HEK293 (cell line): ENCODE results near the gene REPS2.

Experiments
- CTCF ChIA-PET: fragments of 350-600 bp; formaldehyde crosslinking; extraction: SDS; loops from one replicate; lab custom pipeline; 2021; ENCODE audit warnings: antibody characterized with exemption; lab: Yijun Ruan, JAX
- POLR2A ChIA-PET: fragments of 300-600 bp; formaldehyde crosslinking; extraction: SDS; loops from one replicate; lab custom pipeline; 2020; ENCODE audit warnings: antibody characterized with exemption, inconsistent platforms; lab: Yijun Ruan, JAX
- H3K27ac ChIP-seq: fragments of 200-500 bp; sonication (Bioruptor generic); 2 replicates; pipeline ENCODE4 v1.5.1; 2014; ENCODE audit warnings: low read depth, low read length, control low read depth, inconsistent platforms; ENCODE audit errors: extremely low read depth
- H3K36me3 ChIP-seq, 2 experiments: fragments of 200-500 bp in 1 of 2; sonication (Bioruptor generic) in 1 of 2; 1 replicate in 1 of 2; 2 replicates in 1 of 2; pipeline ENCODE4 v1.5.1; 2014 to 2017; ENCODE audit warnings: inconsistent platforms in 2 of 2, low read length in 2 of 2; ENCODE audit not compliant: control insufficient read depth in 2 of 2, insufficient read depth in 1 of 2
- H3K4me1 ChIP-seq: fragments of 200-500 bp; sonication (Bioruptor generic); 2 replicates; pipeline ENCODE4 v1.5.1; 2014; ENCODE audit warnings: mild to moderate bottlenecking, low read length, inconsistent platforms; ENCODE audit not compliant: control insufficient read depth, insufficient read depth
- H3K4me3 ChIP-seq: 2 replicates; pipeline ENCODE4 v1.5.1; 2011; ENCODE audit warnings: low read depth, mild to moderate bottlenecking, control low read depth, low read length, moderate library complexity
- H3K9me3 ChIP-seq: fragments of 200-500 bp; sonication (Bioruptor generic); 2 replicates; pipeline ENCODE4 v1.5.1; 2014; ENCODE audit warnings: low read depth, low read length, inconsistent platforms; ENCODE audit not compliant: control insufficient read depth, insufficient read depth
- BCL11A ChIP-seq: fragments of 450-650 bp; formaldehyde crosslinking; IDR thresholded peaks from 2 replicates; pipeline ENCODE4 v1.5.1; 2016; ENCODE audit warnings: low read depth, missing biosample characterization, missing genetic modification characterization
- IKZF3 ChIP-seq: fragments of 450-650 bp; IDR thresholded peaks from 2 replicates; pipeline ENCODE4 v1.5.0; 2018; ENCODE audit warnings: missing biosample characterization, mild to moderate bottlenecking, missing genetic modification characterization, moderate library complexity
- KLF17 ChIP-seq: fragments of 450-650 bp; formaldehyde crosslinking; IDR thresholded peaks from 2 replicates; pipeline ENCODE4 v1.5.1; 2016; ENCODE audit warnings: missing biosample characterization, missing genetic modification characterization
- TSHZ1 ChIP-seq: fragments of 450-650 bp; formaldehyde crosslinking; IDR thresholded peaks from 2 replicates; pipeline ENCODE4 v1.5.1; 2016; ENCODE audit warnings: missing biosample characterization, missing genetic modification characterization, borderline replicate concordance
- ZBTB8A ChIP-seq: fragments of 450-650 bp; formaldehyde crosslinking; IDR thresholded peaks from 2 replicates; pipeline ENCODE4 v1.5.1; 2016; ENCODE audit warnings: missing biosample characterization, missing genetic modification characterization
- ZEB2 ChIP-seq: fragments of 450-650 bp; formaldehyde crosslinking; IDR thresholded peaks from 2 replicates; pipeline ENCODE4 v1.5.1; 2016; ENCODE audit warnings: missing biosample characterization, missing genetic modification characterization
- ZFP3 ChIP-seq: fragments of 450-650 bp; formaldehyde crosslinking; IDR thresholded peaks from 2 replicates; pipeline ENCODE4 v1.5.1; 2016; ENCODE audit warnings: low read depth, missing biosample characterization, missing genetic modification characterization
- ZNF133 ChIP-seq: fragments of 450-650 bp; formaldehyde crosslinking; IDR thresholded peaks from 2 replicates; pipeline ENCODE4 v1.5.1; 2016; ENCODE audit warnings: missing biosample characterization, missing genetic modification characterization
- ZNF146 ChIP-seq: fragments of 450-650 bp; formaldehyde crosslinking; IDR thresholded peaks from 2 replicates; pipeline ENCODE4 v1.5.1; 2016; ENCODE audit warnings: missing biosample characterization, missing genetic modification characterization
- ZNF223 ChIP-seq: fragments of 450-650 bp; formaldehyde crosslinking; IDR thresholded peaks from 2 replicates; pipeline ENCODE4 v1.5.1; 2016; ENCODE audit warnings: missing biosample characterization, missing genetic modification characterization
- ZNF37A ChIP-seq: fragments of 450-650 bp; IDR thresholded peaks from 2 replicates; pipeline ENCODE4 v1.5.1; 2018; ENCODE audit warnings: missing biosample characterization, missing genetic modification characterization
- ZNF544 ChIP-seq: fragments of 450-650 bp; formaldehyde crosslinking; IDR thresholded peaks from 2 replicates; pipeline ENCODE4 v1.5.0; 2017; ENCODE audit warnings: missing biosample characterization, missing genetic modification characterization
- ZNF561 ChIP-seq: fragments of 450-650 bp; IDR thresholded peaks from 2 replicates; pipeline ENCODE4 v1.5.1; 2018; ENCODE audit warnings: missing biosample characterization, missing genetic modification characterization, borderline replicate concordance
- ZNF654 ChIP-seq: fragments of 450-650 bp; formaldehyde crosslinking; IDR thresholded peaks from 2 replicates; pipeline ENCODE4 v1.5.1; 2016; ENCODE audit warnings: low read depth, missing biosample characterization, missing genetic modification characterization
- ZNF747 ChIP-seq: fragments of 450-650 bp; formaldehyde crosslinking; IDR thresholded peaks from 2 replicates; pipeline ENCODE4 v1.5.1; 2016; ENCODE audit warnings: missing biosample characterization, missing genetic modification characterization
- ZNF837 ChIP-seq: fragments of 450-650 bp; formaldehyde crosslinking; IDR thresholded peaks from 2 replicates; pipeline ENCODE4 v1.5.1; 2016; ENCODE audit warnings: missing biosample characterization, missing genetic modification characterization
- TF ChIP-seq, protein P1 (sequence below): fragments of 450-650 bp; formaldehyde crosslinking; IDR thresholded peaks from 2 replicates; pipeline ENCODE4 v1.5.1; 2016; ENCODE audit warnings: missing biosample characterization, missing genetic modification characterization
- TF ChIP-seq, protein P2 (sequence below): fragments of 450-650 bp; formaldehyde crosslinking; IDR thresholded peaks from 2 replicates; pipeline ENCODE4 v1.5.1; 2016; ENCODE audit warnings: missing biosample characterization, missing genetic modification characterization
- TF ChIP-seq, protein P3 (sequence below): fragments of 450-650 bp; formaldehyde crosslinking; conservative IDR thresholded peaks from 2 replicates; pipeline ENCODE4 v1.5.1; 2016; ENCODE audit warnings: low read depth, missing biosample characterization, missing genetic modification characterization

The REPS2 gene

DNA sequence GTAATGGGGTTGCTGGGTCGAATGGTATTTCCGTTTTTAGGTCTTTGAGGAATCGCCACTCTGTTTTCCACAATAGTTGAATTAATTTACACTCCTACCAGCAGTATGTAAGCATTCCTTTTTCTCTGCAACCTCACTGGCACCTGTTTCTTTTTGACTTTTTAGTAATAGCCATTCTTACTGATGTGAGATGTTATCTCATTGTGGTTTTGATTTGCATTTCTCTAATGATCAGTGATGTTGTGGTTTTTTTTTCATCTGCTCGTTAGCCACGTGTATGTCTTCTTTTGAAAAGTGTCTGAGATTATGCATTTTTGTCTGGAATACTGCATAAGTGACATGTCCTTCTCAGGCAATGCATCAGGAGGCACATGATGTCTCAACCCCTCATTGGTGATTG lies 28.8 kb downstream of the REPS2 start:
- TF ChIP-seq ZNF133 (tag by site-specific recombination) (no peak), ZNF837 (tag by site-specific recombination) (no peak), ZNF37A (tag by site-specific recombination) (no peak), ZNF223 (tag by site-specific recombination) (no peak)
- H3K4me1 ChIP-seq: no peaks in the 10 kb centered on the region
- no peak overlapping the region for H3K4me3 ChIP-seq
- no peaks in the 10 kb centered on the region for H3K36me3 ChIP-seq
- no peak overlapping the region for H3K27ac ChIP-seq
- H3K9me3 ChIP-seq: no peaks in the 10 kb centered on the region
- ChIA-PET POLR2A (no interaction called here), CTCF (no interaction called here)

- POLR2A ChIA-PET: interaction anchor here (0.7 kb wide), 1 partner anchor 48 kb away, joined by 3 read pairs; no protein-coding TSS in a partner anchor
- no peaks in the 10 kb centered on the region for H3K9me3 ChIP-seq
- TF ChIP-seq ZNF837 (tag by site-specific recombination) (no peak), ZNF146 (tag by site-specific recombination) (no peak), ZNF544 (tag by site-specific recombination) (no peak), ZNF561 (no peak), ZBTB8A (tag by site-specific recombination) (no peak), ZNF654 (tag by site-specific recombination) (no peak), IKZF3 (no peak)
- TF ChIP-seq, protein P1, sequence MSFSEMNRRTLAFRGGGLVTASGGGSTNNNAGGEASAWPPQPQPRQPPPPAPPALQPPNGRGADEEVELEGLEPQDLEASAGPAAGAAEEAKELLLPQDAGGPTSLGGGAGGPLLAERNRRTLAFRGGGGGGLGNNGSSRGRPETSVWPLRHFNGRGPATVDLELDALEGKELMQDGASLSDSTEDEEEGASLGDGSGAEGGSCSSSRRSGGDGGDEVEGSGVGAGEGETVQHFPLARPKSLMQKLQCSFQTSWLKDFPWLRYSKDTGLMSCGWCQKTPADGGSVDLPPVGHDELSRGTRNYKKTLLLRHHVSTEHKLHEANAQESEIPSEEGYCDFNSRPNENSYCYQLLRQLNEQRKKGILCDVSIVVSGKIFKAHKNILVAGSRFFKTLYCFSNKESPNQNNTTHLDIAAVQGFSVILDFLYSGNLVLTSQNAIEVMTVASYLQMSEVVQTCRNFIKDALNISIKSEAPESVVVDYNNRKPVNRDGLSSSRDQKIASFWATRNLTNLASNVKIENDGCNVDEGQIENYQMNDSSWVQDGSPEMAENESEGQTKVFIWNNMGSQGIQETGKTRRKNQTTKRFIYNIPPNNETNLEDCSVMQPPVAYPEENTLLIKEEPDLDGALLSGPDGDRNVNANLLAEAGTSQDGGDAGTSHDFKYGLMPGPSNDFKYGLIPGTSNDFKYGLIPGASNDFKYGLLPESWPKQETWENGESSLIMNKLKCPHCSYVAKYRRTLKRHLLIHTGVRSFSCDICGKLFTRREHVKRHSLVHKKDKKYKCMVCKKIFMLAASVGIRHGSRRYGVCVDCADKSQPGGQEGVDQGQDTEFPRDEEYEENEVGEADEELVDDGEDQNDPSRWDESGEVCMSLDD (tag by site-specific recombination): no peak
- TF ChIP-seq, protein P2, sequence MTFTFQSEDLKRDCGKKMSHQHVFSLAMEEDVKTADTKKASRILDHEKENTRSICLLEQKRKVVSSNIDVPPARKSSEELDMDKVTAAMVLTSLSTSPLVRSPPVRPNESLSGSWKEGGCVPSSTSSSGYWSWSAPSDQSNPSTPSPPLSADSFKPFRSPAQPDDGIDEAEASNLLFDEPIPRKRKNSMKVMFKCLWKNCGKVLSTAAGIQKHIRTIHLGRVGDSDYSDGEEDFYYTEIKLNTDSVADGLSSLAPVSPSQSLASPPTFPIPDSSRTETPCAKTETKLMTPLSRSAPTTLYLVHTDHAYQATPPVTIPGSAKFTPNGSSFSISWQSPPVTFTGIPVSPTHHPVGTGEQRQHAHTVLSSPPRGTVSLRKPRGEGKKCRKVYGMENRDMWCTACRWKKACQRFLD (tag by site-specific recombination): no peak
- H3K27ac ChIP-seq: no peak overlapping the region
- CTCF ChIA-PET: interaction anchor here (0.6 kb wide), 2 partner anchors 64 to 179 kb away, joined by 3 to 5 read pairs; no protein-coding TSS in a partner anchor
- H3K36me3 ChIP-seq: no peaks in the 10 kb centered on the region
- no peak overlapping the region for H3K4me3 ChIP-seq
- no peaks in the 10 kb centered on the region for H3K4me1 ChIP-seq
Observed at GRCh38 chrX:16977771-16978170, 31.3 kb downstream of the REPS2 start.

- Histone ChIP-seq H3K9me3 (no peaks in the 10 kb centered on the region), H3K4me1 (no peaks in the 10 kb centered on the region), H3K4me3 (no peak overlapping the region), H3K36me3 (no peaks in the 10 kb centered on the region), H3K27ac (no peak overlapping the region)
- ChIA-PET POLR2A (interaction anchor here (0.7 kb wide), 1 partner anchor 48 kb away, joined by 3 read pairs; no protein-coding TSS in a partner anchor), CTCF (interaction anchor here (0.6 kb wide), 1 partner anchor 64 kb away, joined by 3 read pairs; no protein-coding TSS in a partner anchor)
- TF ChIP-seq ZFP3 (tag by site-specific recombination): no peak
- no peak for TF ChIP-seq KLF17 (tag by site-specific recombination)
- TF ChIP-seq, protein P3, sequence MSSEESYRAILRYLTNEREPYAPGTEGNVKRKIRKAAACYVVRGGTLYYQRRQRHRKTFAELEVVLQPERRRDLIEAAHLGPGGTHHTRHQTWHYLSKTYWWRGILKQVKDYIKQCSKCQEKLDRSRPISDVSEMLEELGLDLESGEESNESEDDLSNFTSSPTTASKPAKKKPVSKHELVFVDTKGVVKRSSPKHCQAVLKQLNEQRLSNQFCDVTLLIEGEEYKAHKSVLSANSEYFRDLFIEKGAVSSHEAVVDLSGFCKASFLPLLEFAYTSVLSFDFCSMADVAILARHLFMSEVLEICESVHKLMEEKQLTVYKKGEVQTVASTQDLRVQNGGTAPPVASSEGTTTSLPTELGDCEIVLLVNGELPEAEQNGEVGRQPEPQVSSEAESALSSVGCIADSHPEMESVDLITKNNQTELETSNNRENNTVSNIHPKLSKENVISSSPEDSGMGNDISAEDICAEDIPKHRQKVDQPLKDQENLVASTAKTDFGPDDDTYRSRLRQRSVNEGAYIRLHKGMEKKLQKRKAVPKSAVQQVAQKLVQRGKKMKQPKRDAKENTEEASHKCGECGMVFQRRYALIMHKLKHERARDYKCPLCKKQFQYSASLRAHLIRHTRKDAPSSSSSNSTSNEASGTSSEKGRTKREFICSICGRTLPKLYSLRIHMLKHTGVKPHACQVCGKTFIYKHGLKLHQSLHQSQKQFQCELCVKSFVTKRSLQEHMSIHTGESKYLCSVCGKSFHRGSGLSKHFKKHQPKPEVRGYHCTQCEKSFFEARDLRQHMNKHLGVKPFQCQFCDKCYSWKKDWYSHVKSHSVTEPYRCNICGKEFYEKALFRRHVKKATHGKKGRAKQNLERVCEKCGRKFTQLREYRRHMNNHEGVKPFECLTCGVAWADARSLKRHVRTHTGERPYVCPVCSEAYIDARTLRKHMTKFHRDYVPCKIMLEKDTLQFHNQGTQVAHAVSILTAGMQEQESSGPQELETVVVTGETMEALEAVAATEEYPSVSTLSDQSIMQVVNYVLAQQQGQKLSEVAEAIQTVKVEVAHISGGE (tag by site-specific recombination): no peak
- no peak for TF ChIP-seq ZEB2 (tag by site-specific recombination)
- no peak for TF ChIP-seq ZNF747 (tag by site-specific recombination)
- no peak for TF ChIP-seq BCL11A (tag by site-specific recombination)
- TF ChIP-seq TSHZ1 (tag by site-specific recombination): no peak
Observed at GRCh38 chrX:16978193-16978984, 31.9 kb downstream of the REPS2 start.
